Retinal pigment epithelial cell (primary cell): ENCODE measurements around the gene ZNF425.

Experiments used
- DNase-seq: peaks from one replicate; pipeline ENCODE4 v3.0.0-alpha.2; 2010; ENCODE audit warnings: low read depth
- H3K4me3 ChIP-seq: 2 replicates; pipeline ENCODE4 v1.5.1; 2011; ENCODE audit warnings: mild to moderate bottlenecking, low read length, control low read depth, moderate library complexity
- TF ChIP-seq, protein P1 (sequence below): conservative IDR thresholded peaks from 2 replicates; pipeline ENCODE4 v1.5.1; 2011; ENCODE audit warnings: low read depth, low read length, control low read depth, inconsistent platforms

ZNF425 gene

DNA sequence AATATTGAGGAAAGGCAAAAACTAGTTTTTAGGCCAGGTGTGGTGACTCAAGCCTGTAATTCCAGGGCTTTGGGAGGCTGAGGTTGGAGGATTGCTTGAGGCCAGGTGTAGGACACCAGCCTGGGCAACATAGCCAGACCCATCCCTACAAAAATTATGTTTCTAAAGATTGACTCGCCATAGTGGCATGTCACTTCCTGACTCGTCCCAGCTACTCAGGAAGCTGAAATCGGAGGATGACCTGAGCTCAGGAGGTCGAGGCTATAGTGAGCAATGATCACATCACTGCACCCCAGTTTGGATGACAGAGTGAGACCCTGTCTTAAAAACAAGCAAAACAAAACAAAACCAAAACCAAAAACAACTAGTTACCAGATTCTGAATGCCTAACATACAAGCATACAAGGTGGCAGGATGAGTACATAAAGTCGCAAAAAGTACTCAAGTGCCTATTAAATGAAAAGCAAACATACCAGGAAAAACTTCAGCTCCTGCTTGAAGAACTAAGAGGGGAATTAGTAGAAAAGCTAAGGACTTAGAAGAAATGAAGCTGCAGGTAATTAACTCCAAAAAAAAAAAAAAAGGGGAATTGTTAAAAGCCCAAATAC, 35.2 kb upstream of the ZNF425 start:
- TF ChIP-seq, protein P1, sequence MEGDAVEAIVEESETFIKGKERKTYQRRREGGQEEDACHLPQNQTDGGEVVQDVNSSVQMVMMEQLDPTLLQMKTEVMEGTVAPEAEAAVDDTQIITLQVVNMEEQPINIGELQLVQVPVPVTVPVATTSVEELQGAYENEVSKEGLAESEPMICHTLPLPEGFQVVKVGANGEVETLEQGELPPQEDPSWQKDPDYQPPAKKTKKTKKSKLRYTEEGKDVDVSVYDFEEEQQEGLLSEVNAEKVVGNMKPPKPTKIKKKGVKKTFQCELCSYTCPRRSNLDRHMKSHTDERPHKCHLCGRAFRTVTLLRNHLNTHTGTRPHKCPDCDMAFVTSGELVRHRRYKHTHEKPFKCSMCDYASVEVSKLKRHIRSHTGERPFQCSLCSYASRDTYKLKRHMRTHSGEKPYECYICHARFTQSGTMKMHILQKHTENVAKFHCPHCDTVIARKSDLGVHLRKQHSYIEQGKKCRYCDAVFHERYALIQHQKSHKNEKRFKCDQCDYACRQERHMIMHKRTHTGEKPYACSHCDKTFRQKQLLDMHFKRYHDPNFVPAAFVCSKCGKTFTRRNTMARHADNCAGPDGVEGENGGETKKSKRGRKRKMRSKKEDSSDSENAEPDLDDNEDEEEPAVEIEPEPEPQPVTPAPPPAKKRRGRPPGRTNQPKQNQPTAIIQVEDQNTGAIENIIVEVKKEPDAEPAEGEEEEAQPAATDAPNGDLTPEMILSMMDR = no peak
- no peak for DNase-seq

DNA sequence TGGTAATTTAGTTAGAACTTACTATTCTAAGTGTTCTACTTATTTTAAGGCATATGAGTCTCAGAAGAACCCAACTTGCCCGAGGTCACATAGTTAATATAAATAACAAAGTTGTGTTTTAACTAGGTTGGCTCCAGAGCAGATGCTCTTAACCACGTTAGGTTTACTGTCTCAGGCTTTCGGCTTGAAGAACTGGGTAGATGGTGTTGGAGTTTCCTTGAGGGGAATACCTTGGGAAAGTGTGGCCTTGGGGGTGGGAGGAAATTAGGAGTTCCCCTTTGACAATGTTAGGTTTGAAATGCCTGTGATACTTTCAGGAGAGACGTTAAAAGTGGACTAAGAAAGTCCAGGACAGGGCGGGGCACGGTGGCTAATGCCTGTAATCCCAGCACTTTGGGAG, 30.8 kb upstream of the ZNF425 start:
- no peak overlapping the region for H3K4me3 ChIP-seq
- TF ChIP-seq, protein P1 = no peak
- no peak for DNase-seq

More for the DNA sequence above, 35.2 kb upstream of the ZNF425 start:
- H3K4me3 ChIP-seq = no peak overlapping the region

DNA sequence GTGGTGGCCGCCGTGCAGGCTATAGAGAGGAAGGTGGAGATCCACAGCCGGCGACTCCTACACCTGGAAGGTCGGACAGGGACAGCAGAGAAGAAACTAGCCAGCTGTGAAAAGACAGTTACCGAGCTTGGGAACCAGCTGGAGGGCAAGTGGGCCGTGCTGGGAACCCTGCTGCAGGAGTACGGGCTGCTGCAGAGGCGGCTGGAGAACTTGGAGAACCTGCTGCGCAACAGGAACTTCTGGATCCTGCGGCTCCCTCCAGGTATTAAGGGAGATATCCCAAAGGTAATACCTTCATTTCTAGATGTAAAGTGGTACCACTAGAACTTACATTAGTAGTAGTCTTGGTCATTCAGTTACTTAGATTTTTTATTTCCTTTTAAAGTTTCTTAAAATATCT, 27.9 kb upstream of the ZNF425 start:
- no peak overlapping the region for H3K4me3 ChIP-seq
- DNase-seq = no peak
- TF ChIP-seq, protein P1 = no peak

DNA sequence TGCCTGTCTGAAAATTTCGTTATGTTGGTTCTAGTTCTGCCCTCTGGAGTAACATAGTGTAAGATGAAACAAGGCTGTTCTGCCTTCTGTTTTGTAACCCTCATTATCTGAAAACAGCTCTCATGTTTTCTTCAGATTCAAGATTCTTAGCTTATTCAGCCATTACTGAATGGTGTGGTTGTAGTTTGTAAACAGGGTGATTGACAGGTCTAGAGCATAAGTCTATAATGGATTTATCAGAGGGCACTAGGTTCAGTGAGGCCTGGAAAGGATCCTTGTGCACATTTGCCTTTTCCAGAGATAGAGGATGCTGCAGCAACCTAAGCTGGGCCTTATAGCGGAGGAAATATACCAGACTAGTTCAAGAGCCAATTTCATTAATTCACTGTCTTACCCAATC, 27.2 kb upstream of the ZNF425 start:
- TF ChIP-seq, protein P1 = no peak
- no peak for DNase-seq
- no peak overlapping the region for H3K4me3 ChIP-seq

DNA sequence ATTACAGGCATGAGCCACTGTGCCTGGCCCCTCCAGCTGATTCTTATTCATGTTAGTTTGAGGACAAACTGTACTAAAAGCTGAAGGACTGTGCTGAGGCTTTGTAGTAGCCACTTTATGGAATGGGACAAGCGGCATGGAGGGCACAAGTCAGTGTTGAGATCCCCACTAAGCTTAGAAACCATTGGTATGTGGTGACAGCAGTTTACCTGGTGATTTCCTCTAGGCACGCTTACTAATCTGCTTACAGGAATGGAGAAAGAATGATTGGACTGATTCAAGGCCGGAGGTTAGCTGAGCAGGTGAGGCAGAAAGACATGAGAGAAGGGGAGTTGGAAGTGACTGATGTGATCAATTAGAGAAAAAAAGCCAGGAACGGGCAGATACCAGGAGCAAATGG, 24.9 kb upstream of the ZNF425 start:
- DNase-seq = no peak

DNA sequence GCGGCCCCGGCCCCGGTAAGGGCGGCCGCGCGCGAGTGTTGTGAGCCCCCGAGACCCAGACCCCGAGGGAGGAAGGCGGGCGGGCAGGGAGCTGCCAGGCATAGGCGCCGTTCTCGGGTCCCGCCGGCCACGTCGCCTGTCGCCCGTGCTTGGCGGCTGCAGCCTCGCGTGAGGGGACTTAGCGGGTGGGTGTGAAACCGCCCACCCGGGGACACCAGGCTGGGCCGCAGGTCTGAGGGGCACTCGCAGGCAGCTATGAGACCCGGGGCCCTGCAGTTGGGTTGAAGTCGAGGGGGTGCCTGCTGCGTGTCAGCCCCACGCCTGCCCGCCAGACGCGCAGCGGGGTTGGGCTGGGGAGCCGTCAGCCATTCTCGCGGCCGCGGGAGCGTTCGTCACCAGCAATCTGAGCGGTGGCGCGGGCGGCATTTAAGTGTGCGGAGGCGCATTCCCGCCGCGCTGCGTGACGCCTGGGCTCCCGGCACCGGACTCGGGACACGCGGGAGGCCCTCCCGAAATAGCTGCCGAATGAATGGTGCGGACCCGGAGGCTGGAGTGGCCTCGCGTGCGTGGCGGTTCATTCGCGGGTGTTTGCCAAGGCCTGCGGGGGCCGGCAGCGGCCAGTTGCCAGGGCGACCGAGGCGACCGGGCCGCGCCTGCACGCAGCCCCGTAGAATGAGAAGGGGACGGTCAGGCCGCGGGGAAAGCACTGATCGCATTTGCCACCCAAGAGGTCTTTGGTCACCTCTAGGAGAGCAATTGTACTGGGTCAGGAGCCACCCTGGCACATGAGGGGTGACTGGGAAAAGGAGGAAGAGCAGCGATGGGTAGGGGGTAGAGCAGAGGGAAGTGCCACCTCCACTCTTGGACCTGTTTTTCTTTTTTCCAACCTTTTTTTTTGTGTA, 21.9 kb upstream of the ZNF425 start:
- TF ChIP-seq, protein P1 = no peak
- H3K4me3 ChIP-seq = peak overlapping the region; percentile 63
- DNase-seq = no peak

More for the DNA sequence above, 24.9 kb upstream of the ZNF425 start:
- TF ChIP-seq, protein P1 = no peak
- no peak overlapping the region for H3K4me3 ChIP-seq
